ENCODE measurements around the gene SCOC.
A peak's percentile ranks its signal among the peaks of the same experiment; 100 is the strongest.

The SCOC gene

DNA sequence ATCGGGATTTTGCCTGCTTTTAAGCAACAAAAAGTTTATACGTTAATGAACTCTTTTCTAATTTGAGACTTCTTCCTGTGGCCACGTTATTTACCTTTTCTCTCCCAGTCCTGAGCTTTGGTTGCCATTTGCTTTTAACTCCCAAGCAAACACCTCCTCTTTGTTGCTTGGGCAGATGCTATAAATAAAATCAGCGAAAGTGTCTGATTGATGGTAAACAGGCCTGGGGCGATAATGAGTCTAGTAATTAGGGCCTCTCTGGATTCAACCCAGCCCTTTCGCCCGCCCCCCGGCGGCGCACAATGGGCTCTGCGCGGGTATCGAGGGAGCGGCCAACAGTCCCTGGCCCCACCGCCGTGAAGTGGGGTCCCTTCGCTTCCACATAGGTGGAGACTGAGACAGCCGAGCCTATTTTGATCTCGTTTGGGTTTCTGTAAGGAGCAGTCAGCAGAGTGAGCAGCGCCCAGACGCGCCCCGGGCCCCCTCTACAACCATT is 53.2 kb downstream of the SCOC start (continued):
- TF ChIP-seq CSDC2 (CRISPR knock-in tag; IDR thresholded peaks at IDR 0.05), result no peak

DNA sequence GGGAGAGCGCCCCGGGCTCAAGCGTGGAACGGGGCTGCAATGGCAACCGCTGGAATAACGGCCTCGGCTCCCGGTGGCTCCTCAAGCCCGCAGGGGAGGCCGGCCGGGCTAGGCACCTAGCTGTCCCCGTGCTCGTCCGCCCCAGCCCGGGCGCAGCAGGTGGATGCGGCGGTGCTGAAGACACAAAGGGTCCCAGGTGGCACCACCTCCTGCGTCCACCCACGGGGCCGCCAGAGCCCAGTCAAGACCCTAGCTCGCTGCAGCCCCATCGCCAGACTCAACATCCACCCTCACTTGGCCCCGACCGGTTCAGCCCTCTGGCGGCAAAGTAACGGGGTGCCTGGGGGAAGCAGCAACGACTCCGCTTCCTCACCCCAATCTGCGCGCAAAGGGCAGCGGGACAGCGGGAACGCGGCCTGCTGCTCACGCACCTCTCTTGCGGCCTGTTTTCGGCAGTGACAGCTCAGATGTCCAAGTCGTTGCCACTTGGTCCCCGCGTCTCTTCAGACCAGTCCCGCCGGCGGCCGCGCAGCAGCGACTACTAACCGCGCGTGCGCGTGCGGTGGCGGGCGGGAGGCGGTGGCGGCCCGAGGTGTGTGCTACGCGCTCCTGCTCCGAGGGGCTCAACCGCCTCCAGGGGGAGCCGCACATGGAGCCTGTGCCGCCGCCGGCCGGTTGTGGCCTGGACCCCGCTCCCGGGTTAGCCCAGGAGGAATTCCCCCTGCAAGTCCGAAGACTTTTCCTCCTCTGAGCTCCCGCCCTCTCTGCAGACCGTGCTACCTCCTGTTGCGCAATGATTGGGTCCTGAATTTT is 53.9 kb downstream of the SCOC start, which contains the start of gene CLGN:
Gene CLGN (minus strand): TSS at position 543 of the 813 bp plus-strand sequence. CDS start 14,570 bp downstream, outside the sequence.
- peak; percentile 95 for ATAC-seq
- TF ChIP-seq SNAI2 (CRISPR knock-in tag; IDR thresholded peaks at IDR 0.05) (no peak), OSR1 (CRISPR knock-in tag; IDR thresholded peaks at IDR 0.05) (no peak), ZNF70 (CRISPR knock-in tag; IDR thresholded peaks at IDR 0.05) (no peak), ISL1 (CRISPR knock-in tag; IDR thresholded peaks at IDR 0.05) (no peak), PPARA (CRISPR knock-in tag; IDR thresholded peaks at IDR 0.05; ENCODE audit: borderline replicate concordance) (no peak), GLIS3 (CRISPR knock-in tag; IDR thresholded peaks at IDR 0.05) (no peak), ZC3H10 (CRISPR knock-in tag; IDR thresholded peaks at IDR 0.05) (no peak), ZNF8 (CRISPR knock-in tag; IDR thresholded peaks at IDR 0.05) (no peak)
- TF ChIP-seq, protein P1, sequence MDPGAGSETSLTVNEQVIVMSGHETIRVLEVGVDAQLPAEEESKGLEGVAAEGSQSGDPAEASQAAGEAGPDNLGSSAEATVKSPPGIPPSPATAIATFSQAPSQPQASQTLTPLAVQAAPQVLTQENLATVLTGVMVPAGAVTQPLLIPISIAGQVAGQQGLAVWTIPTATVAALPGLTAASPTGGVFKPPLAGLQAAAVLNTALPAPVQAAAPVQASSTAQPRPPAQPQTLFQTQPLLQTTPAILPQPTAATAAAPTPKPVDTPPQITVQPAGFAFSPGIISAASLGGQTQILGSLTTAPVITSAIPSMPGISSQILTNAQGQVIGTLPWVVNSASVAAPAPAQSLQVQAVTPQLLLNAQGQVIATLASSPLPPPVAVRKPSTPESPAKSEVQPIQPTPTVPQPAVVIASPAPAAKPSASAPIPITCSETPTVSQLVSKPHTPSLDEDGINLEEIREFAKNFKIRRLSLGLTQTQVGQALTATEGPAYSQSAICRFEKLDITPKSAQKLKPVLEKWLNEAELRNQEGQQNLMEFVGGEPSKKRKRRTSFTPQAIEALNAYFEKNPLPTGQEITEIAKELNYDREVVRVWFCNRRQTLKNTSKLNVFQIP (CRISPR knock-in tag; IDR thresholded peaks at IDR 0.05; ENCODE audit: borderline replicate concordance, low read depth), result no peak
- TF ChIP-seq, protein P2, sequence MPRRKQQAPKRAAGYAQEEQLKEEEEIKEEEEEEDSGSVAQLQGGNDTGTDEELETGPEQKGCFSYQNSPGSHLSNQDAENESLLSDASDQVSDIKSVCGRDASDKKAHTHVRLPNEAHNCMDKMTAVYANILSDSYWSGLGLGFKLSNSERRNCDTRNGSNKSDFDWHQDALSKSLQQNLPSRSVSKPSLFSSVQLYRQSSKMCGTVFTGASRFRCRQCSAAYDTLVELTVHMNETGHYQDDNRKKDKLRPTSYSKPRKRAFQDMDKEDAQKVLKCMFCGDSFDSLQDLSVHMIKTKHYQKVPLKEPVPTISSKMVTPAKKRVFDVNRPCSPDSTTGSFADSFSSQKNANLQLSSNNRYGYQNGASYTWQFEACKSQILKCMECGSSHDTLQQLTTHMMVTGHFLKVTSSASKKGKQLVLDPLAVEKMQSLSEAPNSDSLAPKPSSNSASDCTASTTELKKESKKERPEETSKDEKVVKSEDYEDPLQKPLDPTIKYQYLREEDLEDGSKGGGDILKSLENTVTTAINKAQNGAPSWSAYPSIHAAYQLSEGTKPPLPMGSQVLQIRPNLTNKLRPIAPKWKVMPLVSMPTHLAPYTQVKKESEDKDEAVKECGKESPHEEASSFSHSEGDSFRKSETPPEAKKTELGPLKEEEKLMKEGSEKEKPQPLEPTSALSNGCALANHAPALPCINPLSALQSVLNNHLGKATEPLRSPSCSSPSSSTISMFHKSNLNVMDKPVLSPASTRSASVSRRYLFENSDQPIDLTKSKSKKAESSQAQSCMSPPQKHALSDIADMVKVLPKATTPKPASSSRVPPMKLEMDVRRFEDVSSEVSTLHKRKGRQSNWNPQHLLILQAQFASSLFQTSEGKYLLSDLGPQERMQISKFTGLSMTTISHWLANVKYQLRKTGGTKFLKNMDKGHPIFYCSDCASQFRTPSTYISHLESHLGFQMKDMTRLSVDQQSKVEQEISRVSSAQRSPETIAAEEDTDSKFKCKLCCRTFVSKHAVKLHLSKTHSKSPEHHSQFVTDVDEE (CRISPR knock-in tag; IDR thresholded peaks at IDR 0.05), result no peak
- TF ChIP-seq, protein P3, sequence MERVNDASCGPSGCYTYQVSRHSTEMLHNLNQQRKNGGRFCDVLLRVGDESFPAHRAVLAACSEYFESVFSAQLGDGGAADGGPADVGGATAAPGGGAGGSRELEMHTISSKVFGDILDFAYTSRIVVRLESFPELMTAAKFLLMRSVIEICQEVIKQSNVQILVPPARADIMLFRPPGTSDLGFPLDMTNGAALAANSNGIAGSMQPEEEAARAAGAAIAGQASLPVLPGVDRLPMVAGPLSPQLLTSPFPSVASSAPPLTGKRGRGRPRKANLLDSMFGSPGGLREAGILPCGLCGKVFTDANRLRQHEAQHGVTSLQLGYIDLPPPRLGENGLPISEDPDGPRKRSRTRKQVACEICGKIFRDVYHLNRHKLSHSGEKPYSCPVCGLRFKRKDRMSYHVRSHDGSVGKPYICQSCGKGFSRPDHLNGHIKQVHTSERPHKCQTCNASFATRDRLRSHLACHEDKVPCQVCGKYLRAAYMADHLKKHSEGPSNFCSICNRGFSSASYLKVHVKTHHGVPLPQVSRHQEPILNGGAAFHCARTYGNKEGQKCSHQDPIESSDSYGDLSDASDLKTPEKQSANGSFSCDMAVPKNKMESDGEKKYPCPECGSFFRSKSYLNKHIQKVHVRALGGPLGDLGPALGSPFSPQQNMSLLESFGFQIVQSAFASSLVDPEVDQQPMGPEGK (CRISPR knock-in tag; IDR thresholded peaks at IDR 0.05; ENCODE audit: borderline replicate concordance), result no peak
- TF ChIP-seq, protein P4, sequence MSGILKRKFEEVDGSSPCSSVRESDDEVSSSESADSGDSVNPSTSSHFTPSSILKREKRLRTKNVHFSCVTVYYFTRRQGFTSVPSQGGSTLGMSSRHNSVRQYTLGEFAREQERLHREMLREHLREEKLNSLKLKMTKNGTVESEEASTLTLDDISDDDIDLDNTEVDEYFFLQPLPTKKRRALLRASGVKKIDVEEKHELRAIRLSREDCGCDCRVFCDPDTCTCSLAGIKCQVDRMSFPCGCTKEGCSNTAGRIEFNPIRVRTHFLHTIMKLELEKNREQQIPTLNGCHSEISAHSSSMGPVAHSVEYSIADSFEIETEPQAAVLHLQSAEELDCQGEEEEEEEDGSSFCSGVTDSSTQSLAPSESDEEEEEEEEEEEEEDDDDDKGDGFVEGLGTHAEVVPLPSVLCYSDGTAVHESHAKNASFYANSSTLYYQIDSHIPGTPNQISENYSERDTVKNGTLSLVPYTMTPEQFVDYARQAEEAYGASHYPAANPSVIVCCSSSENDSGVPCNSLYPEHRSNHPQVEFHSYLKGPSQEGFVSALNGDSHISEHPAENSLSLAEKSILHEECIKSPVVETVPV (CRISPR knock-in tag; IDR thresholded peaks at IDR 0.05), result no peak

DNA sequence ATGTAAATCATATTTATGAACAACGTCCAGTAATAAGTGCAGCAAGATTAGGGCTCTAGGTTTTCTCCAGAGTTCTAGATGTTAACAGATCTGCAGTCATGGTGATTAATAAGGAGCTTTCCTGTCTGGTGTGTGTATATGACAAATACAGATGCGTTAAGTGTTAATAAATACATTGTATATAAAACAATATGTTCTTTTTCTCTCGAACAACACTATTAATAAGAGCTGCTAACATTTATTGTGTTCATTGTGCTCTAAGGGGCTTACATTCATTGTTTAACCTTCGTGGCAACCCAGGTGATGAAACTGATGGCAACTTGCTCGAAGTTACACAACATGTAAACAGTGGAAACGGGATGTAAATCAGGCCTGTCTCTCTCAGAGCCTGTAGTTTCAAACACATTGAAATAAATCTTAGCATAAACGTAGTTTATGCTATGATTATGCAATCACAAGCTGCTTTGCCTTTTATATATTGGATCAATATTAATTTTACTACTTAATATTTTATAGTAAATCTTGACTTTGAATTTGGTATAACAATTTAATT is 54.5 kb downstream of the SCOC start:
- ATAC-seq, result no peak
- TF ChIP-seq TOX (CRISPR knock-in tag; IDR thresholded peaks at IDR 0.05; ENCODE audit: borderline replicate concordance), result no peak
- TF ChIP-seq, protein P3 (CRISPR knock-in tag; IDR thresholded peaks at IDR 0.05; ENCODE audit: borderline replicate concordance), result no peak
- TF ChIP-seq RARB (CRISPR knock-in tag; IDR thresholded peaks at IDR 0.05), result no peak
- no peak for TF ChIP-seq ZC3H10 (CRISPR knock-in tag; IDR thresholded peaks at IDR 0.05)
- no peak for TF ChIP-seq PPARA (CRISPR knock-in tag; IDR thresholded peaks at IDR 0.05; ENCODE audit: borderline replicate concordance)
- no peak for TF ChIP-seq ZFP30 (CRISPR knock-in tag; IDR thresholded peaks at IDR 0.05)
- TF ChIP-seq SNAI2 (CRISPR knock-in tag; IDR thresholded peaks at IDR 0.05), result no peak
- no peak for TF ChIP-seq OSR1 (CRISPR knock-in tag; IDR thresholded peaks at IDR 0.05)
- no peak for TF ChIP-seq BACH2 (CRISPR knock-in tag; IDR thresholded peaks at IDR 0.05; ENCODE audit: borderline replicate concordance)
- no peak for TF ChIP-seq ZNF70 (CRISPR knock-in tag; IDR thresholded peaks at IDR 0.05)
- TF ChIP-seq CSDC2 (CRISPR knock-in tag; IDR thresholded peaks at IDR 0.05), result no peak
- TF ChIP-seq ARNTL (CRISPR knock-in tag; IDR thresholded peaks at IDR 0.05; ENCODE audit: borderline replicate concordance, low read depth), result no peak
- TF ChIP-seq ZNF8 (CRISPR knock-in tag; IDR thresholded peaks at IDR 0.05), result no peak

All from SK-N-SH treated with all-trans-retinoic acid at 6 μM for 48 hours (cell line).